HG02759 (cell line): ENCODE measurements around the gene AQP9.

ENCODE experiments used
- ATAC-seq: cut with Tn5 transposase; IDR thresholded peaks from one replicate; pipeline ENCODE4 v1.9.1; 2021; ENCODE audit warnings: mild to moderate bottlenecking, moderate library complexity; ENCODE audit not compliant: unreplicated experiment

The AQP9 gene

DNA sequence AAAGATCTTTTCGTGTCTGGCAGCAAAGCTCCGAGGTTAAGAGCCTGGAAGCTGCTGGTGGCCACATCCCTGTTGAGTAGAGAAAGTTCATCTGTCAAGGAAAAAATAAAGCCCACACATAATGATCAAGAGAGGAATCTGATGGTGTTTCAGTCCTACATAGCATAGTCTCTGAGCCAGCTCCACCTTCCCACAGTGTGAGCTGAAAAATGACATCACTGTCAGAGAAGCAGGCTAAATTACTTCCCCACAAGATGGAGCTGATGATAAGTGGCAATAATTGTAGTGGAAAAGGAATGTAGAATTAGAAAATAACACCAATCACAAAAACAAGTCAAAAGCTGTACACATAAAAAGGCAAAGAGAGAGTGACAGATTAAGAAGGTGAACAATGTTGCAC lies 84.5 kb downstream of the AQP9 start:
- no peak for ATAC-seq

DNA sequence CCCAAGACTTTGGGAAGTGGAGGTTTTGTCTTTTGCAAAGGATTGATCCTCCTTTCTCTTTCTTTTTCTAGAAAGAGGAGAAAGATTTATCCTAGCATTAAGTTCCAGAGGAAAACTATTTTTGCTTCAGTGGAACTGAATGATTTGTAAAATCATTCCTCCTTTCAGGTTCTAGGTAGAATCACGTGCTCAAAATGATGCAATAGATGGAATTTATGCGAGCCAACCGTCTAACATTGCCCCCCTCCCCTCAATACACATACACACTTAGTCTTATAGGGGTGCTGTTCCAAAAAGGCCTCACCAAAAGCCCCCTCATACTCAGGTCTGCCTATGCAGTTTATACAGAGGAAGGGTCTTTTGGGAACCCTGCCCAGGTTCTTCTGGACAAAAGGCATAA lies 85.3 kb downstream of the AQP9 start:
- ATAC-seq = no peak

DNA sequence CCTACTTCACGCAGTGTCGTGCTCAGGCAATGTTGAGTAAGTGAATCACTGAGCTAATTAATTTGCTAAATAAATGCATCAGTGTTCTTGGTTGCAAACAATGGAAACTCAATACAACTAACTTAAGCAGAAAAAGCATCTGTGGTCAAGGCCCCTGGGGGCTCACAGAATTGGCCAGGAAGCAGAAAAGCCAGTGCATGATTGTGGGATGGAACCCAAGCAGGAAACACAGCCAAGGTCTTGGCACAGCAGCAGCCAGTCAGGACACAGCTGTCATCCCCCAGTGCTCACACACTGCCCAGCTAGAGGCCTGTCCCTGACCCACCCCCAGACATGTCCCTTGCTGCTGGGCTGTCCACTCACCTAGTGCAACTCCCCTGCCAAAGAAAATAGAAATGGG lies 85.9 kb downstream of the AQP9 start:
- ATAC-seq = no peak

DNA sequence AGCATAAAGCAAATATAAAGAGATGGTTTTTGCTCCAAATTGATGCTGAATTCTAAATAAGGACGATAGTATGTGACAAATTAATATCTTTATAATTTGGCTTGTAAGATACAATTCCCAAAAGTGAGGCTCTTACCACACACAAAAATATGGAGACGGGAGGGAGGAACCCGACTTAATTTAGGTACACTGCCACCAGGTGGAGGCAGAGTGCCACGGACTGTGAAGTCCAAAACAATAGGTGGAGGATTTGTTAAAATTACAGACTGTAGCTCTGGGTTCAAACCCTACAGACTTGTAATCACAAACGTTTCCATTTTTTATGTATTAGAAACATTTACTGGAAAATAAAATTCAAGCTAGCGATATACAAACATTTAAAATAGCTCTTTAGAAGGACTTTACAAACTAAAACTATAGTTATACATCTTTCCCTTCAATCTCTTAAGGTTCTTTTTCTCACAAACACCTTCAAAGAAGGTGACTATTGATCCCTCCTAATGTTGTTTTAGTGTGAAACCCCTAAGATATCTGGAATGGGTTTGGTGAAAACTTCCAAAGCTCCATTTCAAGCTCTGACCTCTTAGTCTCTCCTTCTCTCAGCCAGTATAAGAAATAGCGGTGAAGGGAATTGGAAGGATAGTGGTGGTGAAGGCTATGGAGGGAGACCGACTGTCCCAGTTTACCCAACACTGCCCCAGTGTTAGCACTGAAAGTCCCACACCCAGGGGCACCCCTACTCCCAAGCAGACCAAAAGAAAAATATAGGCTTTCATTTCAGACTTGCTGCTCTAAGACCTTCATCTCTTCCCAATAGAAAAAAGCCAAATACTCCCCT lies 89.7 kb downstream of the AQP9 start:
- ATAC-seq = no peak

DNA sequence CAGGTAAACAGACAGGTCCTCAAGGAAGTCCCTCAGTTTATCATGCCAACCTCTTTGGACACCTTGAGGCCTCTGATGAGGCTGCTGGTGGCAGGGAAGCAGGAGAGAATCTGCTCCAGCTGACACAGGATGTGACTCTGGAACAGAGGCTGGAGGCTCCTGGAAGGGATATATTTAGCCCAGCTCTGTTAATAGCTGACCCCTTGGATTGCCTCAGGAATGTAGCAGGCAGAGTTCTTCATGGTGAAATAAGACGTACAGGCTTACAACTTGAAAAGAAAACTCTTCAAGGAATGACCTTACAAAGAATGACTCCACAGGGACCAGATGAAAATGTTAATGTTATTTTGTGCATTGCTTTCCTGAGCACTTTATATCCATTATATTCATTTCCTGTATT lies 90.5 kb downstream of the AQP9 start:
- no peak for ATAC-seq

DNA sequence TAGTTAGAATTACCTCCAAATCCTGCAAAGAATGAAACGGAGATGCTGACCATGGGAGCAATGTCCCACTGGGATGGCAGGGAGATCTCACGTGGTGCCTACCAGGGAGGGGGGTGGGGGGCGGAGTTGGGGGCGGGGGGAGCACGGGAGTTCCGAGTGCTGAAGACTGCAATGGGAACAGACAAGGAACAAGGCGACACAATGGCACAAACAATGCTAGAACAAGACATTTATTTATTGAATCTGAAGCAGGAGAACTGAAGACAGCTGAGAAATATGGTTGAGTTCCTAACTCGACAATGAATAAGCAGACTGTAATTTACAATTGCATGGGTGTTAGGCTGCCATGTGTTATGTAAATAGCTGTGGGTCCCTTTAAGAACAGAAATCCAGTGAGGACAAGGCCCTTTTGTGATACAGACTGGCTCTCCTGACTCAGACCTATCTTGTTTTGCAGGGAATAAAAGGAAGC lies 91.2 kb downstream of the AQP9 start:
- ATAC-seq = no peak

DNA sequence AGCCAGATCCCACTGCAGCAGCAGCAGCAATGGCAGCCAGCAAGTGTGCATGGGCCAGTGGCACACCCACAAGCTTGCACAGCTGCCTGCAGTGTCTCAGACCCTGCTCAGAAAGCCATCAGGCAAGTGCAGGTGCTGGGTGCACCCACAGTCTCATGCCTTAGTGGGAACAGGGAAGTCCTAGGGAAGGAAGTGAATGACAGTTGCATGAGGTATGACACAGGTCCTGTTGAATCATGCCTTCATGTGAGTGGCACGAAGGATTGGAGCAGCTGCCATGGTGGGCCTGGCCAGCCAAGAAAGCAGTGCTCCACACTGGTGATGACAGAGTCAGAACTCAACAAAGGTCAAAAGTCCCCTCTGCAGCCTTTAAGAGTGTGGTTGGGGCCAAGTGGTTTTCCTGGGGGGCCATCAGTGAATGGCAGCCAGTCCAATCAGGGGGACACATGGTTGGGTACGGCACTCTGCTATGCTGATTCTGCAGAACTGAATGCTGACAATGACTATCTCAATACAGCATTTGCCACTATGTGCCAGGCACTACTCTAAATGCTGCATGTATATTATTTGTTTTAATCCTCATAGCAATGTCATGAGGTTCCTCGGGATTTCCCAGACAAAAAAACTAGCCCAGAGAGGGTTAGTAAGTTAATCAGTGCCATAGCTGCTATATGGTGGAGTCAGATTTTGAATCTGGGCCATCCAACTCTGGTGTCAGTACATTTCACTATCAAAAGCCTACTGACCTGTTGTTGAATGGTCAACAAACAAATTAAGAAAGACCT lies 94.3 kb downstream of the AQP9 start:
- ATAC-seq = no peak

DNA sequence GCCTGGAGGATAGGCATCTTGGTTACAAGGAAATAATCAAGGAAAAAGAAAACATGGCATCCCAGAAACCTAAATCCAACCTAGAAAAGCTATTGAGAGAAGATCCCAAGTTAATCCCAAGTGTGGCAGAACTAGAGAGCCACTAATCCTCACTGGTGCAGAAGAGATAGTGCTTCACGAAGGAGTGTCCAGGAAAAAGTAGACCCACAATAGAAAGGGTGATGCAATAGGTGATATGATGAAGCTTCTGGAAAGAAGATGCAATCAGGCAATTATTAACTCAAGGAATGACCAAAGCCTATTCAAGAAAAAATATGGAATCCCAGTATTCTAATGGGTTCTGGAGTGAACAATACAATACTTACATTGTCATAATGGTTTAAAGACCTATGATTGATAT lies 95.2 kb downstream of the AQP9 start:
- ATAC-seq = no peak
